Lower leg skin (tissue), 3 donors: ENCODE results near the gene CLEC4D.

Experiments used
- CTCF ChIP-seq, 3 donors: fragments of 450-650 bp; IDR thresholded peaks; one replicate each; pipeline ENCODE4 v1.5.1; 2016; ENCODE audit warnings: antibody characterized with exemption in 3 of 3, mild to moderate bottlenecking in 3 of 3, moderate library complexity in 2 of 3
- POLR2A ChIP-seq, 2 donors: fragments of 450-650 bp; IDR thresholded peaks; one replicate each; pipeline ENCODE4 v1.6.1; 2016 to 2017; ENCODE audit warnings: antibody characterized with exemption in 2 of 2, mild to moderate bottlenecking in 1 of 2, moderate library complexity in 1 of 2

GRCh38 chr12:8547645-8548044 lies 34.3 kb downstream of the CLEC4D start:
- TF ChIP-seq CTCF (IDR thresholded peaks at IDR 0.05) (no peak), POLR2A (IDR thresholded peaks at IDR 0.05) (no peak)
